Measurements from ENCODE around the gene SLC22A13. TPM values are rescaled to one million over a fixed set of nuclear protein-coding genes. Genes with fewer than 3 reads are reported as not detected.

SLC22A13 gene
- total RNA-seq, 1 donor from 2014 or later = not detected

GRCh38 chr3:38257583-38257982, 8.0 kb upstream of the SLC22A13 start:
- ATAC-seq (ENCODE audit: poor library complexity) (no peak), DNase-seq (no peak)
- intact Hi-C loops (cut with DNase I) = no loop called here

GRCh38 chr3:38260474-38260873, 5.1 kb upstream of the SLC22A13 start:
- ATAC-seq (ENCODE audit: poor library complexity) = no peak
- intact Hi-C loops (cut with DNase I) = no loop called here
- DNase-seq = no peak

GRCh38 chr3:38264353-38264771, 1.2 kb upstream of the SLC22A13 start:
- intact Hi-C loops (cut with DNase I) = no loop called here
- DNase-seq (no peak), ATAC-seq (ENCODE audit: poor library complexity) (peak; percentile 92)

GRCh38 chr3:38264779-38265178, 833 bp upstream of the SLC22A13 start:
- intact Hi-C loops (cut with DNase I) = no loop called here
- DNase-seq (no peak), ATAC-seq (ENCODE audit: poor library complexity) (peak; percentile 77)

GRCh38 chr3:38266810-38267209, 1.2 kb downstream of the SLC22A13 start:
- ATAC-seq (ENCODE audit: poor library complexity) (no peak), DNase-seq (no peak)
- intact Hi-C loops (cut with DNase I) = no loop called here

GRCh38 chr3:38267662-38268061, 2.0 kb downstream of the SLC22A13 start:
- no peak for ATAC-seq (ENCODE audit: poor library complexity)
- no peak for DNase-seq
- intact Hi-C loops (cut with DNase I) = no loop called here

GRCh38 chr3:38268087-38268486, 2.5 kb downstream of the SLC22A13 start:
- ATAC-seq (ENCODE audit: poor library complexity) = no peak
- no peak for DNase-seq
- intact Hi-C loops (cut with DNase I) = no loop called here

- ATAC-seq (ENCODE audit: poor library complexity) (no peak), DNase-seq (no peak)
- intact Hi-C loops (cut with DNase I) = no loop called here
These were observed 2.9 kb downstream of the SLC22A13 start for GRCh38 chr3:38268522-38268921.

- no peak for ATAC-seq (ENCODE audit: poor library complexity)
- DNase-seq = no peak
- intact Hi-C loops (cut with DNase I) = no loop called here
These were observed 5.0 kb downstream of the SLC22A13 start for GRCh38 chr3:38270606-38271005.

- no peak for DNase-seq
- ATAC-seq (ENCODE audit: poor library complexity) = no peak
- intact Hi-C loops (cut with DNase I) = no loop called here
These were observed 5.9 kb downstream of the SLC22A13 start for GRCh38 chr3:38271553-38271952.

- DNase-seq (no peak), ATAC-seq (ENCODE audit: poor library complexity) (no peak)
- intact Hi-C loops (cut with DNase I) = no loop called here
These were observed 9.4 kb downstream of the SLC22A13 start for GRCh38 chr3:38274864-38275649.

- intact Hi-C loops (cut with DNase I) = no loop called here
- no peak for DNase-seq
- no peak for ATAC-seq (ENCODE audit: poor library complexity)
These were observed 10.0 kb downstream of the SLC22A13 start for GRCh38 chr3:38275658-38276057.

- intact Hi-C loops (cut with DNase I) = no loop called here
- ATAC-seq (ENCODE audit: poor library complexity) (peak; percentile 79), DNase-seq (no peak)
These were observed 10.7 kb downstream of the SLC22A13 start for GRCh38 chr3:38276081-38276916.

- DNase-seq (no peak), ATAC-seq (ENCODE audit: poor library complexity) (peak; percentile 22)
- intact Hi-C loops (cut with DNase I) = no loop called here
These were observed 11.5 kb downstream of the SLC22A13 start for GRCh38 chr3:38276917-38277630.

- ATAC-seq (ENCODE audit: poor library complexity) = no peak
- no peak for DNase-seq
- intact Hi-C loops (cut with DNase I) = no loop called here
These were observed 13.2 kb downstream of the SLC22A13 start for GRCh38 chr3:38278841-38279240.

GRCh38 chr3:38281895-38282686, 16.5 kb downstream of the SLC22A13 start, which contains the start of gene SLC22A14:
SLC22A14 (plus strand) TSS chr3:38282294; CDS start chr3:38306027, 23,733 bp downstream.
- DNase-seq (no peak), ATAC-seq (ENCODE audit: poor library complexity) (no peak)
- intact Hi-C loops (cut with DNase I) = no loop called here

- ATAC-seq (ENCODE audit: poor library complexity) (no peak), DNase-seq (no peak)
- intact Hi-C loops (cut with DNase I) = no loop called here
These were observed 18.5 kb downstream of the SLC22A13 start for GRCh38 chr3:38283810-38284755.

Measured in Right ventricle myocardium superior (tissue), 1 donor.